Heart left ventricle (tissue), 16 donors: ENCODE measurements around the gene ARHGAP19. TPM values are rescaled to one million over a fixed set of nuclear protein-coding genes. Genes with fewer than 3 reads are reported as not detected.

Source experiments
- ATAC-seq, 4 donors: fragments of 200-7000 bp; cut with Tn5 transposase; one replicate each; pipeline ENCODE4 v1.9.1; 2020 to 2022; ENCODE audit warnings: moderate library complexity in 4 of 4, mild to moderate bottlenecking in 3 of 4, moderate number of reproducible peaks in 1 of 4
- DNase-seq, 5 donors: peaks; one replicate each; pipeline ENCODE4 v3.0.0-alpha.2; 2020
- H3K27ac ChIP-seq, 12 donors: fragments of 200-600 bp; sonication (generic) in 4 of 12; one replicate each; pipeline versions ENCODE4 v1.5.0 to v1.8.0; 2016 to 2022; ENCODE audit warnings: mild to moderate bottlenecking in 2 of 12
- H3K27me3 ChIP-seq, 9 donors: fragments of 200-600 bp; sonication (generic) in 2 of 9; one replicate each; pipeline versions ENCODE4 v1.5.1 to v1.8.0; 2016 to 2022; ENCODE audit warnings: mild to moderate bottlenecking in 3 of 9
- H3K36me3 ChIP-seq, 9 donors: fragments of 200-600 bp; sonication (generic) in 2 of 9; one replicate each; pipeline versions ENCODE4 v1.5.0 to v1.8.0; 2018 to 2022; ENCODE audit warnings: mild to moderate bottlenecking in 2 of 9
- H3K4me1 ChIP-seq, 12 donors: fragments of 200-600 bp; sonication (generic) in 4 of 12; one replicate each; pipeline versions ENCODE4 v1.5.0 to v1.8.0; 2016 to 2022; ENCODE audit warnings: mild to moderate bottlenecking in 3 of 12
- H3K4me3 ChIP-seq, 12 donors: fragments of 200-600 bp; sonication (generic) in 4 of 12; one replicate each; pipeline versions ENCODE4 v1.5.0 to v1.8.0; 2017 to 2022; ENCODE audit warnings: mild to moderate bottlenecking in 9 of 12, moderate library complexity in 4 of 12
- H3K9me3 ChIP-seq, 12 donors: fragments of 200-600 bp; sonication (generic) in 4 of 12; one replicate each; pipeline versions ENCODE4 v1.5.0 to v1.8.0; 2016 to 2022; ENCODE audit warnings: mild to moderate bottlenecking in 1 of 12
- CTCF ChIP-seq, 12 donors: fragments of 200-600 bp; sonication (generic) in 4 of 12; IDR thresholded peaks; one replicate each; pipeline versions ENCODE4 v1.5.0 to v1.8.0; 2018 to 2022; ENCODE audit warnings: antibody characterized with exemption in 12 of 12, mild to moderate bottlenecking in 5 of 12
- POLR2A ChIP-seq, 2 donors: fragments of 450-650 bp; IDR thresholded peaks; one replicate each; pipeline ENCODE4 v1.6.1; 2017; ENCODE audit warnings: antibody characterized with exemption in 2 of 2, mild to moderate bottlenecking in 2 of 2, moderate library complexity in 2 of 2
- WGBS, 4 donors: extraction: QIAGEN DNeasy Blood & Tissue Kit in 2 of 4; methylation state at CpG; one replicate each; pipeline versions ENCODE4 v1.1.5 to v1.1.7; 2013 to 2018; 5-methylcytosine and 5-hydroxymethylcytosine counted together
- intact Hi-C, 10 donors: fragments of 100-400 bp; cut with DNase I; formaldehyde crosslinking; loops; one replicate each; pipeline versions ENCODE4 v1.11.1 to v1.14.2; 2022
- polyA plus RNA-seq, 2 donors: library from polyadenylated mRNA; stranded (reverse); fragments of 200-250 nt; gene quantifications; one replicate each; pipeline ENCODE4 v1.2.3, GENCODE V29; 2013
- total RNA-seq, 9 donors: library from RNA; depleted of rRNA in 2 of 9; stranded (reverse); fragments of >200 nt in 2 of 9; fragmentation: NEBNext Ultra II Directional in 3 of 9; extraction: Animal tissue kit (Norgen Biotek cat#: 25700) in 3 of 9; gene quantifications; one replicate each; pipeline versions ENCODE4 v1.1.0 to v1.2.4, GENCODE V29; 2016 to 2023
- donor health status: ischemic (EF 13 %, LVEDD 7.1; RV severe dilation, severe dysfunction).
- donor health status: healthy with polysubstance abuse.
- donor health status: DM: no; HTN: yes; CAD: no.
- donor health status: DM: no; HTN: no; CAD: no.
- donor health status: ischemic (EF 25% LVEDD 6.9; RV normal size, moderate dysfunction).
- donor health status: ischemic (EF 25% LVEDD 5.7; RV mildly dilated, moderate dysfunction).
- donor health status: healthy.
- donor health status: DM: yes; HTN: yes; CAD: no.
- donor health status: ischemic (EF 35%, LVEDD 5.7; RV mildly dilated, moderate dysfunction).
- donor health status: nonischemic (EF 11% LVEDD 7.7; RV severe dilation, severe dysfunction).
- donor health status: DM: yes; HTN: yes; CAD: no.
- donor health status: PGD.
- donor health status: ischemic (EF 29% LVEDD 5.4; RV normal size, mild dysfunction).
- donor health status: nonischemic (EF 23%, LVEDD 6.1; RV moderate dilation, normal function).

Gene ARHGAP19
- total and polyA plus RNA-seq, 11 donors = 1.1 to 7.4 (median 4.0) TPM

GRCh38 chr10:97332591-97333350 is 40.3 kb upstream of the ARHGAP19 start:
- Histone ChIP-seq H3K27me3 (no peaks in the 10 kb centered on the region), H3K9me3 (no peaks in the 10 kb centered on the region), H3K4me3 (peak overlapping the region; percentile 67 to 100 (median 90)), H3K27ac (peak overlapping the region; percentile 85 to 97 (median 94)), H3K36me3 (peaks cover 0 to 21% (median 15%) of the 10 kb centered on the region in 9 donors), H3K4me1 (peaks cover 2 to 79% (median 38%) of the 10 kb centered on the region in 12 donors)
- DNase-seq (peak in 4 of 5 donors; percentile 35 to 50 (median 41)), ATAC-seq (peak; percentile 25 to 63 (median 50))
- TF ChIP-seq POLR2A (IDR thresholded peaks at IDR 0.05) (no peak), CTCF (IDR thresholded peaks at IDR 0.05) (peak in 4 of 12 donors; percentile 42 to 55 (median 46))
- 1 to 8% (median 5%) methylated on average over 18 of the region's 18 CpGs for WGBS, 4 donors
- intact Hi-C loops = loop anchor here in 9 of 10 donors (1.0 to 5.0 kb wide), 6 partner anchors 13 to 55 kb away; partner anchors contain the start of genes ARHGAP19 (in 4 of the 9) and FRAT1 (in 4 of the 9)

GRCh38 chr10:97331153-97331703 is 38.8 kb upstream of the ARHGAP19 start:
- TF ChIP-seq POLR2A (IDR thresholded peaks at IDR 0.05) = no peak
- TF ChIP-seq CTCF (IDR thresholded peaks at IDR 0.05) = no peak
- DNase-seq (no peak), ATAC-seq (no peak)
- intact Hi-C loops = loop anchor here in 6 of 10 donors (5.0 kb wide), 3 partner anchors 39 to 54 kb away; partner anchors contain the start of gene ARHGAP19 (in 4 of the 6)
- Histone ChIP-seq H3K27ac (peak overlapping the region in 4 of 12 donors; percentile 26 to 97 (median 88)), H3K4me3 (peak overlapping the region in 6 of 12 donors; percentile 68 to 97 (median 90)), H3K9me3 (no peaks in the 10 kb centered on the region), H3K36me3 (peaks cover 0 to 21% (median 15%) of the 10 kb centered on the region in 9 donors), H3K4me1 (peaks cover 2 to 76% (median 30%) of the 10 kb centered on the region in 12 donors), H3K27me3 (no peaks in the 10 kb centered on the region)
- WGBS, 4 donors = 64 to 76% (median 69%) methylated on average over 6 of the region's 6 CpGs

- H3K36me3 ChIP-seq = peaks cover 0 to 21% (median 15%) of the 10 kb centered on the region in 9 donors
- H3K4me1 ChIP-seq = peaks cover 2 to 66% (median 27%) of the 10 kb centered on the region in 12 donors
- no peaks in the 10 kb centered on the region for H3K27me3 ChIP-seq
- DNase-seq (no peak), ATAC-seq (no peak)
- H3K27ac ChIP-seq = no peak overlapping the region
- H3K4me3 ChIP-seq = no peak overlapping the region
- H3K9me3 ChIP-seq = no peaks in the 10 kb centered on the region
- 78 to 82% (median 81%) methylated on average over 5 of the region's 5 CpGs for WGBS, 4 donors
- intact Hi-C loops = loop anchor here in 8 of 10 donors (5.0 to 10.0 kb wide), 4 partner anchors 37 to 55 kb away; partner anchors contain the start of gene ARHGAP19 (in 5 of the 8)
- no peak for TF ChIP-seq POLR2A (IDR thresholded peaks at IDR 0.05)
- TF ChIP-seq CTCF (IDR thresholded peaks at IDR 0.05) = no peak
These were observed 37.3 kb upstream of the ARHGAP19 start for GRCh38 chr10:97329766-97330165.
